GM18508 (cell line): ENCODE data around the gene BEGAIN.

ENCODE experiments used
- ATAC-seq: cut with Tn5 transposase; IDR thresholded peaks from one replicate; pipeline ENCODE4 v1.9.1; 2021; ENCODE audit warnings: moderate number of reproducible peaks; ENCODE audit not compliant: insufficient read depth, unreplicated experiment

Gene BEGAIN

DNA sequence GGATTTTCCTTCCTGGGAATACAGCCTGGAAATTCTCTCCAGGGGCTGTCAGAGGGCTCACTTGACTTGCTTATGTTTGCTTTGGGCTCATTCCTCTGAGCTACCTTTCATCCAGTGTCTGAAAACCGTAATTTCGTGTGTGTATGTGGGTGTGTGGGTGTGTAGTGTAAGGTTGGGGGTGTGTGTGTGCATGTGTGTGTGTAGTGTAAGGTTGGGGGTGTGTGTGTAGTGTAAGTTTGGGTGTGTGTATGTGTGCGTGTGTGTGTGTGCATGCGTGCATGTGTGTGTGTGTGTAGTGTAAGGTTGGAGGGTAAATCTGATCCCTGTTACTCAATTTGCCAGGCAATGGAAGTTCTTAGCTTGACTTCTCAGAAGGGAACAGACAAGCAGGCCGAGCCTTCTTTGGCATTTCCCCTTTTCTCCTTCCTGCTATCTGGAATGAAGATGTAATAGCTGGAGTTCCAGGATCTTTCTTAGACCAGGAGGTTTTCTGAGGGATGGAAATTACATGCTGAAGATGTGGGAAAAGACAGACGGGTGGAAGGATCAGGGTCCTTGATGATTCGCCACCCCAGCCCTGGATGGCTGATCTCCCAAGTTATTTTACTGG lies 15.5 kb upstream of the BEGAIN start:
- no peak for ATAC-seq

DNA sequence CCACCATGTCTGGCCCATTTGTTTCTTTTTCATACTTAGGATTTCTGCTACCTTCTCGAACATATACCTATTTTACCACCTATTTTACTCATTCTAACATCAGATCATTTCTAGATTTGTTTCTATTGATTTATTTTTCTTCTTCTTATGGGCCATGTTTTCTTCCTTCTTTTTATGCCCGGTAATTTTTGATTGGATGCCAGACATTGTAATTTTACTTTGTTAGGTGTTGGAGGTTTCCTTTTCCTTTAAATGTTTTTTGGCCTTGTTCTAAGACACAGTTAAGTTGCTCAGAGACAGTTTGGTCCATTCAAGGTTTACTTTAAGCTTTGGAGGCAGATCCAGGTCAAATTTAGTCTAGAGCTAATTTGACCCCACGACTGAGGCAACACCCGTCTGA lies 14.7 kb upstream of the BEGAIN start:
- ATAC-seq, result no peak

- no peak for ATAC-seq
These were observed 13.8 kb upstream of the BEGAIN start for GRCh38 chr14:100601064-100601463.

DNA sequence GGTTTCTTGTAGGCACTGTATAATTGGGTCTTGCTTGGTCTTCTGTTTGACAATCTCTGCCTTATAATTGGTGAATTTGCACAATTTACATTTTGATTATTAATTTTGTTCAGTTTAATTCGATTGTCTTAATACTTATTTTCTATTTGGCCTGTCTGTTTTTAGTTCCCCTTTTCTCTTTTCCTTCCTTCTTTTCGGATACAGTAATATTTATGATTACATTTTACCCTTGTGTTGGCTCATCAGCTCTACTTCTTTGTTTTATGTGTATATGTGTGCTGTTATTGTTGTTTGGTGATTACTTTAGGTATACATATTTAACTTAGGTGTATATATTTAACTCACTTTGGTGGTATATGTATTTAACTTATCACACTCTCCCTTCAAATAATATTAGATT lies 12.8 kb upstream of the BEGAIN start:
- no peak for ATAC-seq

DNA sequence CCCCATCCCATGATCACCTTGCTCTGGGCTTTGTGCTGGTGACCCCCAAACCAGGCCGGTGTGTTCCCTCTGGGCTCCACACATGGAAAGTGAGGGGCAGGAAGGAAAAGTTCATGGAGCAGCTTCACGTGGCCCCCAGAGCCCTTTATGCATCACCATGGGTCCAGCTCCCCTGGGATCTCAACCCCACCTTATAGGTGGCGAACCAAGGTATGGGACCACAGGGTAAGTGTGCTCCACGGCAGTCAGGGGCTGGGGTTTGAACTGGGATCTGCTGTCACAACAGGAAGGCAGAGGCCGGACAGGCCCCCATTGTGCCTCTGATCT lies 7.4 kb upstream of the BEGAIN start:
- ATAC-seq, result no peak

GRCh38 chr14:100593751-100594624 lies 6.8 kb upstream of the BEGAIN start:
- ATAC-seq, result no peak

GRCh38 chr14:100592972-100593371 lies 5.8 kb upstream of the BEGAIN start:
- no peak for ATAC-seq

GRCh38 chr14:100592461-100592891 lies 5.3 kb upstream of the BEGAIN start:
- ATAC-seq, result no peak

- no peak for ATAC-seq
These were observed 4.5 kb upstream of the BEGAIN start for GRCh38 chr14:100591453-100592371.

DNA sequence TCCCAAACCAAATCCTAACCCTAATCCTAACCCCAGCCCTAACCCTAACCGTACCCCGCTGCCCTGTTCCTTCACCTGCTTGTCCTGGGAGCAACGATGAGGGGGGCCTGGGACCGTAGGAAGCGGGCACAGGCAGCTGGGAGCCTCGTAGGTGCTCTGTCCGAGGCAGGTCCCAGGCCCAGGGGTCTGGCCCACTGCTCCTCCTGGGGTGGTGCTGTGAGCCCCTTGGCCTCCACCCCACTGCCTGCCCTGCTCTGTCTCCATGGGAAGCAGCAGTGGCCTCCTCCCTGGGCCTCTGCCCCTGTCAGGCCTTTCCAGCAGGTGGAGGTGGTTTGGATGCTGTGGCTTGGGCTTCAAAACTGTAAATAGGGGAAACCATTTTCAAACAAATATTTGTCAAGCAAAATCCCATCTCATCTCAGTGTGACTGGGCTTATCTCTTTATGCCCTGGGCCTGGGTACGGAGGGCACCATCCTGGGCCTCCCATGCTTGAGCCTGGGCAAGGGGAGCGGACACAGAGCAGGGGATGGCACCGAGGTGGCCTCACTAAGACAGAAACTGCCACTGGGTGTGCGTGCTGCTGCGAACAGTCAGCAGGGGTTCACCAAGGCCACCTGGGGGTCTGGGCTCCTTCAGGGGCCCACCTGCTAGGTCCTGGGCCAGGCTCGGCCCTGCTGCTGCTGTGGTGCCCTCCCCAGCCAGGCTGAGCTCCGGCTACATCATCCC lies 3.7 kb upstream of the BEGAIN start:
- ATAC-seq, result no peak

DNA sequence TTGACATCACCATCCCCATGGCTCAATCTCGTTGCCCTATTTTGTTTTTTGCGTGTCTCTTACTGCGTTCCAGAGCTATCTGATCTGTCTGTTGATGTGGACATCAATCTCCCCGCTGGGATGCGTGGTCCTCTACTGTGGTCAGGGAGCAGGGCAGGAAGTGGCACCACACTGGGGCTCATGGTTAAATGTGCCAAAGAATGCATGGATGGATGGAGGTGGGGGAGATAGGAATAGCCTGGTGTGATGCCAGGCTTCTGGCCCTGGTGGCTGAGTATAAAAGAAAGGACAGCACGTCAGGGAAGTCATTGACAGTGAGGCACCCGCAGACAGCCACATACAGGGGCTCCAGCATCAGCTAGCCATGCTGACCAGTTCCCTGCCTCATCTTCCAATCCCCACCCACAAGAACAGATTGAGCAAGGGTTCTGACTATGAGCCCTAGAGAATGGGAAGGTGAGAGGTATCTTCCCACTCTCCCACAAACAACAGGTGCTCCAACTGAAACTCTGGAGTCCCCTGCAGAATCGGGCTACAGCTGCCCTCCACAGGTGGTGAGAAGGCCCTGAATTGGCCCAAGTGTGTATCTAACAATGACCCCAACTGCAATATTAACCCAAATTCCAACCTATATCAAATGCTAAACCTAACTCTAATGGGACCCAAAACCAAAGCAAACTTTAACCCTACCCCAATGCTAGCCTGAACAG lies 2.7 kb upstream of the BEGAIN start:
- no peak for ATAC-seq

GRCh38 chr14:100589071-100589759 lies 2.0 kb upstream of the BEGAIN start:
- ATAC-seq, result no peak

DNA sequence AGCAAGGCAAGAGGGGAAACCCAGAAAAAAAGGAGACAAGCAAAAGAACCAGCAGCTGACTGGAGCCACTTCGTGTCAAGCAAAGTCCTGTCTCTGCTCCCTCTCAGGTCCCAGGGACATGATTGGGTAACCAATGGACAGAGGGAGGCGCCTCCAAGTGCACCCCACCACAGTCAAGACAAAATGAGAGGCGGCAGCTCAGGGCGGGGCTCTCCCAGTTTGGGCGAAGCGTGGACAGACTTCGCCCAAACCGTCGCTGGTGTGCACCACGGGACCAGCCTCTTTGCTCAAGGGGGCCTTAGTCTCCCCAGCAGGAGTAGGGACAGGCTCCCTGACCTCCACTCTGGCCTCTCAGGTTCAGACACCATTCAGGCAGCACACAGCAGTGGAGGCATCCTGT lies 1.5 kb upstream of the BEGAIN start:
- no peak for ATAC-seq

GRCh38 chr14:100587763-100588411 lies 670 bp upstream of the BEGAIN start:
- ATAC-seq, result no peak

- no peak for ATAC-seq
These were observed 673 bp downstream of the BEGAIN start for GRCh38 chr14:100586403-100587085.

DNA sequence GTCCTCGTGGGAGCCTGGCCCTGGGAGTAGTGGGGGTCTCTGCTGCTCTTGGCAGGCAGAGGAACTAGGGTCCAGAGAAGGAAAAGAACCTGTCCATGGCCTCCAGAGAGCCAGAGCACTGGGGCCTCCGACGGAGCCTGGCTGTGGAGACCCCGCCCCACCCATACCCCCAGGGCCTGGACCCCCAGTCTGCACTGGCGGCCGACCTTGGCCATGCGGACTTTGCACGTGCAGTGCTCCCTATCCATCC lies 1.1 kb downstream of the BEGAIN start:
- ATAC-seq, result no peak

GRCh38 chr14:100585448-100586152 lies 1.6 kb downstream of the BEGAIN start:
- ATAC-seq, result no peak
